ENCODE results near the gene NAGPA.

DNA sequence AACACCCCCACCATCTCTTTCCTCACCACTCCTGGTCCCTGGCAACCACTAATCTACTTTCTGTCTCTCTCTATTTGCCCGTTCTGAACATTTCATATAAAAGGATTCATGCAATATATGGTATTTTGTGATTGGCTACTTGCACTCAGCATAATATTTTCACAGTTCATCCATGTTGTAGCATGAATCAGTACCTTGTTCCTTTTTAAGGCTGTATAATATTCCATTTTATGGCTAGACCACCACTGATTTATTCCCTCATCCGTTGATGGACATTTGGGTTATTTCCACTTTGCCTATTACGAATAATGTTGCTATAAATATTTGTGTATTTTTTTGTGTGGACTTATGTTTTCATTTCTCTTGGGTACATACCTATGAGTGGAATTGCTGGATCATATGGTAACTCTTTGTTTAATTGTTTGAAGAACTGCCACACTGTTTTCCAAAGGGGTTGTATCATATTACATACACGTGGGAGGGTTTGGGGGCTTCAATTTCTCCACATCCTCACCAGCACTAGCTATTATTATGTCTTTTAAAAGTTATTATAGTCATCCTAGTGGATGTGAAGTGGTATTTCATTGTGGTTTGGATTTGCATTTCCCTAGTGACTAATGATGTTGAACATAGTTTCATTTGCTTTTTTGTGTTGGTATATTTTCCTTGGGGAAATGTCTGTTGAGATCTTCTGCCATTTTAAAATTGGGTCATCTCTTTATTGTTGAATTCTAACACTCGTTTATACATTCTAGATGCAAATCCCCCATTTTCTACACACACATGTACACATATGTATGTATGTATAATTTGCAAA lies 49.4 kb downstream of the NAGPA start:
- TF ChIP-seq, protein P1, sequence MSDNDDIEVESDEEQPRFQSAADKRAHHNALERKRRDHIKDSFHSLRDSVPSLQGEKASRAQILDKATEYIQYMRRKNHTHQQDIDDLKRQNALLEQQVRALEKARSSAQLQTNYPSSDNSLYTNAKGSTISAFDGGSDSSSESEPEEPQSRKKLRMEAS (CRISPR knock-in tag; IDR thresholded peaks at IDR 0.05), result no peak
- TF ChIP-seq CREB1 (CRISPR knock-in tag; IDR thresholded peaks at IDR 0.05), result no peak
- TF ChIP-seq, protein P2, sequence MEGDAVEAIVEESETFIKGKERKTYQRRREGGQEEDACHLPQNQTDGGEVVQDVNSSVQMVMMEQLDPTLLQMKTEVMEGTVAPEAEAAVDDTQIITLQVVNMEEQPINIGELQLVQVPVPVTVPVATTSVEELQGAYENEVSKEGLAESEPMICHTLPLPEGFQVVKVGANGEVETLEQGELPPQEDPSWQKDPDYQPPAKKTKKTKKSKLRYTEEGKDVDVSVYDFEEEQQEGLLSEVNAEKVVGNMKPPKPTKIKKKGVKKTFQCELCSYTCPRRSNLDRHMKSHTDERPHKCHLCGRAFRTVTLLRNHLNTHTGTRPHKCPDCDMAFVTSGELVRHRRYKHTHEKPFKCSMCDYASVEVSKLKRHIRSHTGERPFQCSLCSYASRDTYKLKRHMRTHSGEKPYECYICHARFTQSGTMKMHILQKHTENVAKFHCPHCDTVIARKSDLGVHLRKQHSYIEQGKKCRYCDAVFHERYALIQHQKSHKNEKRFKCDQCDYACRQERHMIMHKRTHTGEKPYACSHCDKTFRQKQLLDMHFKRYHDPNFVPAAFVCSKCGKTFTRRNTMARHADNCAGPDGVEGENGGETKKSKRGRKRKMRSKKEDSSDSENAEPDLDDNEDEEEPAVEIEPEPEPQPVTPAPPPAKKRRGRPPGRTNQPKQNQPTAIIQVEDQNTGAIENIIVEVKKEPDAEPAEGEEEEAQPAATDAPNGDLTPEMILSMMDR (IDR thresholded peaks at IDR 0.05), result no peak
- no peak for TF ChIP-seq FOXK1 (CRISPR knock-in tag; IDR thresholded peaks at IDR 0.05)
- TF ChIP-seq, protein P3, sequence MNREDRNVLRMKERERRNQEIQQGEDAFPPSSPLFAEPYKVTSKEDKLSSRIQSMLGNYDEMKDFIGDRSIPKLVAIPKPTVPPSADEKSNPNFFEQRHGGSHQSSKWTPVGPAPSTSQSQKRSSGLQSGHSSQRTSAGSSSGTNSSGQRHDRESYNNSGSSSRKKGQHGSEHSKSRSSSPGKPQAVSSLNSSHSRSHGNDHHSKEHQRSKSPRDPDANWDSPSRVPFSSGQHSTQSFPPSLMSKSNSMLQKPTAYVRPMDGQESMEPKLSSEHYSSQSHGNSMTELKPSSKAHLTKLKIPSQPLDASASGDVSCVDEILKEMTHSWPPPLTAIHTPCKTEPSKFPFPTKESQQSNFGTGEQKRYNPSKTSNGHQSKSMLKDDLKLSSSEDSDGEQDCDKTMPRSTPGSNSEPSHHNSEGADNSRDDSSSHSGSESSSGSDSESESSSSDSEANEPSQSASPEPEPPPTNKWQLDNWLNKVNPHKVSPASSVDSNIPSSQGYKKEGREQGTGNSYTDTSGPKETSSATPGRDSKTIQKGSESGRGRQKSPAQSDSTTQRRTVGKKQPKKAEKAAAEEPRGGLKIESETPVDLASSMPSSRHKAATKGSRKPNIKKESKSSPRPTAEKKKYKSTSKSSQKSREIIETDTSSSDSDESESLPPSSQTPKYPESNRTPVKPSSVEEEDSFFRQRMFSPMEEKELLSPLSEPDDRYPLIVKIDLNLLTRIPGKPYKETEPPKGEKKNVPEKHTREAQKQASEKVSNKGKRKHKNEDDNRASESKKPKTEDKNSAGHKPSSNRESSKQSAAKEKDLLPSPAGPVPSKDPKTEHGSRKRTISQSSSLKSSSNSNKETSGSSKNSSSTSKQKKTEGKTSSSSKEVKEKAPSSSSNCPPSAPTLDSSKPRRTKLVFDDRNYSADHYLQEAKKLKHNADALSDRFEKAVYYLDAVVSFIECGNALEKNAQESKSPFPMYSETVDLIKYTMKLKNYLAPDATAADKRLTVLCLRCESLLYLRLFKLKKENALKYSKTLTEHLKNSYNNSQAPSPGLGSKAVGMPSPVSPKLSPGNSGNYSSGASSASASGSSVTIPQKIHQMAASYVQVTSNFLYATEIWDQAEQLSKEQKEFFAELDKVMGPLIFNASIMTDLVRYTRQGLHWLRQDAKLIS (CRISPR knock-in tag; IDR thresholded peaks at IDR 0.05; ENCODE audit: borderline replicate concordance), result no peak
- TF ChIP-seq, protein P4, sequence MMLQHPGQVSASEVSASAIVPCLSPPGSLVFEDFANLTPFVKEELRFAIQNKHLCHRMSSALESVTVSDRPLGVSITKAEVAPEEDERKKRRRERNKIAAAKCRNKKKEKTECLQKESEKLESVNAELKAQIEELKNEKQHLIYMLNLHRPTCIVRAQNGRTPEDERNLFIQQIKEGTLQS (CRISPR knock-in tag; conservative IDR thresholded peaks at IDR 0.05), result no peak
- TF ChIP-seq, protein P5, sequence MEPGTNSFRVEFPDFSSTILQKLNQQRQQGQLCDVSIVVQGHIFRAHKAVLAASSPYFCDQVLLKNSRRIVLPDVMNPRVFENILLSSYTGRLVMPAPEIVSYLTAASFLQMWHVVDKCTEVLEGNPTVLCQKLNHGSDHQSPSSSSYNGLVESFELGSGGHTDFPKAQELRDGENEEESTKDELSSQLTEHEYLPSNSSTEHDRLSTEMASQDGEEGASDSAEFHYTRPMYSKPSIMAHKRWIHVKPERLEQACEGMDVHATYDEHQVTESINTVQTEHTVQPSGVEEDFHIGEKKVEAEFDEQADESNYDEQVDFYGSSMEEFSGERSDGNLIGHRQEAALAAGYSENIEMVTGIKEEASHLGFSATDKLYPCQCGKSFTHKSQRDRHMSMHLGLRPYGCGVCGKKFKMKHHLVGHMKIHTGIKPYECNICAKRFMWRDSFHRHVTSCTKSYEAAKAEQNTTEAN (CRISPR knock-in tag; IDR thresholded peaks at IDR 0.05), result no peak
- no peak for TF ChIP-seq SP1 (CRISPR knock-in tag; conservative IDR thresholded peaks at IDR 0.05)
- TF ChIP-seq, protein P6, sequence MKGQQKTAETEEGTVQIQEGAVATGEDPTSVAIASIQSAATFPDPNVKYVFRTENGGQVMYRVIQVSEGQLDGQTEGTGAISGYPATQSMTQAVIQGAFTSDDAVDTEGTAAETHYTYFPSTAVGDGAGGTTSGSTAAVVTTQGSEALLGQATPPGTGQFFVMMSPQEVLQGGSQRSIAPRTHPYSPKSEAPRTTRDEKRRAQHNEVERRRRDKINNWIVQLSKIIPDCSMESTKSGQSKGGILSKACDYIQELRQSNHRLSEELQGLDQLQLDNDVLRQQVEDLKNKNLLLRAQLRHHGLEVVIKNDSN (CRISPR knock-in tag; IDR thresholded peaks at IDR 0.05), result no peak
- TF ChIP-seq ELF4 (CRISPR knock-in tag; IDR thresholded peaks at IDR 0.05; ENCODE audit: low read depth), result no peak
- TF ChIP-seq, protein P7, sequence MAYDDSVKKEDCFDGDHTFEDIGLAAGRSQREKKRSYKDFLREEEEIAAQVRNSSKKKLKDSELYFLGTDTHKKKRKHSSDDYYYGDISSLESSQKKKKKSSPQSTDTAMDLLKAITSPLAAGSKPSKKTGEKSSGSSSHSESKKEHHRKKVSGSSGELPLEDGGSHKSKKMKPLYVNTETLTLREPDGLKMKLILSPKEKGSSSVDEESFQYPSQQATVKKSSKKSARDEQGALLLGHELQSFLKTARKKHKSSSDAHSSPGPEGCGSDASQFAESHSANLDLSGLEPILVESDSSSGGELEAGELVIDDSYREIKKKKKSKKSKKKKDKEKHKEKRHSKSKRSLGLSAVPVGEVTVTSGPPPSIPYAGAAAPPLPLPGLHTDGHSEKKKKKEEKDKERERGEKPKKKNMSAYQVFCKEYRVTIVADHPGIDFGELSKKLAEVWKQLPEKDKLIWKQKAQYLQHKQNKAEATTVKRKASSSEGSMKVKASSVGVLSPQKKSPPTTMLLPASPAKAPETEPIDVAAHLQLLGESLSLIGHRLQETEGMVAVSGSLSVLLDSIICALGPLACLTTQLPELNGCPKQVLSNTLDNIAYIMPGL (CRISPR knock-in tag; IDR thresholded peaks at IDR 0.05), result no peak

Data from WTC11 (cell line).